Measurements from ENCODE around the gene KIAA0513.

DNA sequence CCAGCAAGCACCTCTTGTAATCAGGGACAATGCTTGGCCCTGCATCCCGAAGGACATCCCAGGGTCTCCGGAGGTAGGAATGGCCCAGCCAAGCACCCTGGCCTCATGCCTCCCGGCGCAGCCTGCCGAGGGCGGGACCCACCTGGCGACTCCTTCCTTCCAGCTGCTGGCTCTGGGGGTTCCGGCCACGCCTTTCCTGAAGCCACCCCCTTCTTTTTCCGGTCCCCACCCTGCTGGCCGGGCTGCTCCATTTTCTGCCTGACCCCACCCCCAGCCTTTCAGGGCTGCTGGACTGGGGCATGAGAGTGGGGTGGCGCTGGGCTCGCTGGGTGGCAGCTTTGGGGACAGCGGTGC, 107.2 kb downstream of the KIAA0513 start:
- no peak for TF ChIP-seq CTCF (IDR thresholded peaks at IDR 0.05)
- no peak for TF ChIP-seq POLR2AphosphoS5 (IDR thresholded peaks at IDR 0.05)
- no peak for TF ChIP-seq POLR2A (IDR thresholded peaks at IDR 0.05)
